ENCODE data around the gene RBM28. TPM values are rescaled to one million over a fixed set of nuclear protein-coding genes. Genes with fewer than 3 reads are reported as not detected.

RBM28 gene
- total and polyA plus RNA-seq, 10 donors, result 11.0 to 45.8 (median 29.5) TPM

DNA sequence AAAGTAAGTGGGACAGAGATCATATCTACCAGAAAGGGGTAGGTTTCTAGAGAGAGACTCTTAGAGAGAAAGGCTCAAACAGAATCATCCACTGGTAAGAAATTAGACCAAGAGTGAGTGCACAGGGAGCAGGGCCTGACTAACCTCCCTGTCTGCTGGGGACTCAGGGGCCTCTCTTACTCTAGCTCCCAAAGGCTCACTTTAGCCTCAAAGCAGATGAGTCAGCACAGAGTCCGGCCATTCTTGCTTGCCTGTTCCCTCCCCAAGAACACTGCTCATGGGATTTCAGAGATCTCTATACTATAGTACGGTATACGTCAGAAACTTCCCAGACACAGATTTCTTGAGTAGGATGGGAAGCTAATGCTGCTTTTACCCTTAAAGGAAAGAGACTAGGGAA is 32.7 kb downstream of the RBM28 start:
- no peak for DNase-seq
- Histone ChIP-seq H3K27me3 (replicated peaks in 1 of 7) (no peaks in the 10 kb centered on the region), H3K4me3 (no peak overlapping the region), H3K27ac (no peak overlapping the region), H3K36me3 (peaks cover 5 to 100% (median 88%) of the 10 kb centered on the region in 6 donors), H3K9me3 (no peaks in the 10 kb centered on the region), H3K4me1 (no peaks in the 10 kb centered on the region)
- intact Hi-C loops (cut with DNase I; ENCODE audit: low total_unique reads), result no loop called here
- TF ChIP-seq POLR2AphosphoS5 (IDR thresholded peaks at IDR 0.05) (no peak), POLR2A (IDR thresholded peaks at IDR 0.05) (no peak)
- TF ChIP-seq, protein P1, sequence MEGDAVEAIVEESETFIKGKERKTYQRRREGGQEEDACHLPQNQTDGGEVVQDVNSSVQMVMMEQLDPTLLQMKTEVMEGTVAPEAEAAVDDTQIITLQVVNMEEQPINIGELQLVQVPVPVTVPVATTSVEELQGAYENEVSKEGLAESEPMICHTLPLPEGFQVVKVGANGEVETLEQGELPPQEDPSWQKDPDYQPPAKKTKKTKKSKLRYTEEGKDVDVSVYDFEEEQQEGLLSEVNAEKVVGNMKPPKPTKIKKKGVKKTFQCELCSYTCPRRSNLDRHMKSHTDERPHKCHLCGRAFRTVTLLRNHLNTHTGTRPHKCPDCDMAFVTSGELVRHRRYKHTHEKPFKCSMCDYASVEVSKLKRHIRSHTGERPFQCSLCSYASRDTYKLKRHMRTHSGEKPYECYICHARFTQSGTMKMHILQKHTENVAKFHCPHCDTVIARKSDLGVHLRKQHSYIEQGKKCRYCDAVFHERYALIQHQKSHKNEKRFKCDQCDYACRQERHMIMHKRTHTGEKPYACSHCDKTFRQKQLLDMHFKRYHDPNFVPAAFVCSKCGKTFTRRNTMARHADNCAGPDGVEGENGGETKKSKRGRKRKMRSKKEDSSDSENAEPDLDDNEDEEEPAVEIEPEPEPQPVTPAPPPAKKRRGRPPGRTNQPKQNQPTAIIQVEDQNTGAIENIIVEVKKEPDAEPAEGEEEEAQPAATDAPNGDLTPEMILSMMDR (IDR thresholded peaks at IDR 0.05 in 8 of 11, conservative IDR thresholded peaks at IDR 0.05 in 3 of 11), result no peak
- WGBS, 5 donors, result 93 to 100% (median 93%) methylated on average over 3 of the region's 3 CpGs

DNA sequence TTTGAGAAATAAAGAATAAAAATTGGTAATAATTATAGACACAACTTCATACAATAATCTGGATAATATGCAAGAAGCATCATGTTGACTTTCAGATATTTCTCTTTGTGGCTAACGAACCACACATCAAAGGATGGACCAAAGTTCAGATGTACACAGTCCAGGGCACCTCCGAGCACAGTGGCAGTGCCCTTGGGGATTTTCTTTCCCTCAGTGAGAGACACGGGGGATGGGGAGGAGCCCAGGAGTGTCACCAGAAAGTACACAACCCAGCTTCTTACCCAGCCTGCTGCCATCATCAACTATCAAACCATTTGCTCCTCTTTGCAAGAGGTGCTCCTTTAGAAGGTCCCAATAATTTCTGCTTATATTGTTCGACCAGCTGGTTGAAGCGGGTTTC is 33.2 kb downstream of the RBM28 start:
- TF ChIP-seq POLR2AphosphoS5 (IDR thresholded peaks at IDR 0.05) (no peak), POLR2A (IDR thresholded peaks at IDR 0.05) (no peak)
- TF ChIP-seq, protein P1 (IDR thresholded peaks at IDR 0.05 in 8 of 11, conservative IDR thresholded peaks at IDR 0.05 in 3 of 11), result no peak
- no peaks in the 10 kb centered on the region for H3K9me3 ChIP-seq
- DNase-seq, result no peak
- peaks cover 5 to 100% (median 87%) of the 10 kb centered on the region in 6 donors for H3K36me3 ChIP-seq
- intact Hi-C loops (cut with DNase I; ENCODE audit: low total_unique reads), result no loop called here
- no peaks in the 10 kb centered on the region for H3K27me3 ChIP-seq (replicated peaks in 1 of 7)
- WGBS, 5 donors, result 80 to 90% (median 88%) methylated on average over 5 of the region's 5 CpGs
- H3K4me3 ChIP-seq, result no peak overlapping the region
- no peak overlapping the region for H3K27ac ChIP-seq
- no peaks in the 10 kb centered on the region for H3K4me1 ChIP-seq

DNA sequence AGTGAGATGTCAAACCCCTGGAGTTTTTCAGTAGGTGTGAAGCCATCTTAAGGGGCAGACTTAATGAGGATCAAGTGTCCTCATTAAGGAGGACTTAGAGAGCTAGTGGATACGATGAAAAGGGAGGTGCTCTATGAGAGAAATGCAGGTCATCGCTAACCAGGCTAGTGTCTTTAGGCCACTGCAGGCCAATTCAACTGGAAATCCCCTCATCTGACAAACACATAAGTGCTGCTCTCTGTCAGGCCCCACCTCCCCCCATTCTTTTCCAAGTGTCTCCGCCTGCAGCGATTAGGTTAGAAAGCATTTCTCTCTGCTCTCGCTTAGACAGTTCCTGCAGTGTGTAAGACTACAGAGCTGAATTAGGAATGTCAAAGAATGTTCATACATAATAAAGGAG is 33.7 kb downstream of the RBM28 start:
- no peak overlapping the region for H3K4me3 ChIP-seq
- H3K36me3 ChIP-seq, result peaks cover 5 to 100% (median 85%) of the 10 kb centered on the region in 6 donors
- WGBS, 5 donors, result 85 to 95% (median 88%) methylated on average over 5 of the region's 5 CpGs
- intact Hi-C loops (cut with DNase I; ENCODE audit: low total_unique reads), result no loop called here
- TF ChIP-seq POLR2A (IDR thresholded peaks at IDR 0.05) (no peak), POLR2AphosphoS5 (IDR thresholded peaks at IDR 0.05) (no peak)
- TF ChIP-seq, protein P1 (IDR thresholded peaks at IDR 0.05 in 8 of 11, conservative IDR thresholded peaks at IDR 0.05 in 3 of 11), result no peak
- H3K9me3 ChIP-seq, result no peaks in the 10 kb centered on the region
- no peak for DNase-seq
- H3K4me1 ChIP-seq, result no peaks in the 10 kb centered on the region
- H3K27ac ChIP-seq, result no peak overlapping the region
- no peaks in the 10 kb centered on the region for H3K27me3 ChIP-seq (replicated peaks in 1 of 7)

DNA sequence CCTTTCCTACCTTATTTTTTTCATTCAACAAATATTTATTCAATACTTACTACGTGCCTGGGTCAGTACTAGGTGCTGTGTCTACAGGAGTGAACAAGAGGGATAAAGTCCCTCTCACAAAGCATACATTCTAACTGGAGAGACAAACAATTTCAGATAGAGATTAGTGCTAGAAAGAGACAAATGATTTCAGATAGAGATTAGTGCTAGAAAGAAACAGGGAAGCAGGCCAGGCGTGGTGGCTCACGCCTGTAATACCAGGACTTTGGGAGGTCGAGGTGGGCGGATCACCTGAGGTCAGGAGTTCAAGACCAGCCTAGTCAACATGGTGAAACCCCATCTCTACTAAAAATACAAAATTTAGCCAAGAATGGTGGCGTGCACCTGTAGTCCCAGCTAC is 34.6 kb downstream of the RBM28 start:
- intact Hi-C loops (cut with DNase I; ENCODE audit: low total_unique reads), result no loop called here
- H3K4me1 ChIP-seq, result no peaks in the 10 kb centered on the region
- WGBS, 5 donors, result 92 to 98% (median 94%) methylated on average over 6 of the region's 6 CpGs
- H3K27me3 ChIP-seq (replicated peaks in 1 of 7), result no peaks in the 10 kb centered on the region
- no peak overlapping the region for H3K27ac ChIP-seq
- no peak overlapping the region for H3K4me3 ChIP-seq
- DNase-seq, result no peak
- H3K9me3 ChIP-seq, result no peaks in the 10 kb centered on the region
- peaks cover 5 to 100% (median 82%) of the 10 kb centered on the region in 6 donors for H3K36me3 ChIP-seq
- TF ChIP-seq, protein P1 (IDR thresholded peaks at IDR 0.05 in 8 of 11, conservative IDR thresholded peaks at IDR 0.05 in 3 of 11), result no peak
- no peak for TF ChIP-seq POLR2A (IDR thresholded peaks at IDR 0.05)
- no peak for TF ChIP-seq POLR2AphosphoS5 (IDR thresholded peaks at IDR 0.05)
